Measurements from ENCODE around the gene CHST11. TPM values are rescaled to one million over a fixed set of nuclear protein-coding genes. Genes with fewer than 3 reads are reported as not detected.

Gene CHST11
- total RNA-seq, 2 donors from 2014 or later: 2.9 to 4.9 TPM

- Histone ChIP-seq H3K27ac (no peak overlapping the region), H3K4me3 (no peak overlapping the region), H3K4me1 (no peaks in the 10 kb centered on the region), H3K27me3 (no peaks in the 10 kb centered on the region), H3K36me3 (no peaks in the 10 kb centered on the region), H3K9me3 (no peaks in the 10 kb centered on the region), H3K9ac (ENCODE audit: low read depth in 2 of 2, low read length in 2 of 2) (no peak overlapping the region)
- no peak for TF ChIP-seq CTCF (IDR thresholded peaks at IDR 0.05)
- intact Hi-C loops (cut with DNase I): no loop called here
- no peak for DNase-seq
Observed at GRCh38 chr12:104551313-104551931, 94.7 kb downstream of the CHST11 start.

- no peak overlapping the region for H3K4me3 ChIP-seq
- no peaks in the 10 kb centered on the region for H3K4me1 ChIP-seq
- H3K9ac ChIP-seq (ENCODE audit: low read depth in 2 of 2, low read length in 2 of 2): no peak overlapping the region
- H3K9me3 ChIP-seq: no peaks in the 10 kb centered on the region
- no peak overlapping the region for H3K27ac ChIP-seq
- no peak for TF ChIP-seq CTCF (IDR thresholded peaks at IDR 0.05)
- DNase-seq: no peak
- intact Hi-C loops (cut with DNase I): no loop called here
- no peaks in the 10 kb centered on the region for H3K27me3 ChIP-seq
- H3K36me3 ChIP-seq: no peaks in the 10 kb centered on the region
Observed at GRCh38 chr12:104553421-104553820, 96.7 kb downstream of the CHST11 start.

- TF ChIP-seq CTCF (IDR thresholded peaks at IDR 0.05): no peak
- H3K27me3 ChIP-seq: no peaks in the 10 kb centered on the region
- no peak overlapping the region for H3K27ac ChIP-seq
- H3K9ac ChIP-seq (ENCODE audit: low read depth in 2 of 2, low read length in 2 of 2): no peak overlapping the region
- H3K9me3 ChIP-seq: no peaks in the 10 kb centered on the region
- no peak overlapping the region for H3K4me3 ChIP-seq
- H3K36me3 ChIP-seq: no peaks in the 10 kb centered on the region
- no peak for DNase-seq
- no peaks in the 10 kb centered on the region for H3K4me1 ChIP-seq
- intact Hi-C loops (cut with DNase I): no loop called here
Observed at GRCh38 chr12:104555648-104556047, 98.9 kb downstream of the CHST11 start.

- H3K4me1 ChIP-seq: no peaks in the 10 kb centered on the region
- H3K27me3 ChIP-seq: no peaks in the 10 kb centered on the region
- H3K36me3 ChIP-seq: no peaks in the 10 kb centered on the region
- no peak overlapping the region for H3K27ac ChIP-seq
- no peaks in the 10 kb centered on the region for H3K9me3 ChIP-seq
- TF ChIP-seq CTCF (IDR thresholded peaks at IDR 0.05): no peak
- no peak overlapping the region for H3K9ac ChIP-seq (ENCODE audit: low read depth in 2 of 2, low read length in 2 of 2)
- intact Hi-C loops (cut with DNase I): no loop called here
- H3K4me3 ChIP-seq: no peak overlapping the region
- DNase-seq: no peak
Observed at GRCh38 chr12:104557488-104558195, 100.9 kb downstream of the CHST11 start.

- no peak overlapping the region for H3K27ac ChIP-seq
- no peak for TF ChIP-seq CTCF (IDR thresholded peaks at IDR 0.05)
- H3K36me3 ChIP-seq: no peaks in the 10 kb centered on the region
- H3K4me1 ChIP-seq: no peaks in the 10 kb centered on the region
- intact Hi-C loops (cut with DNase I): no loop called here
- no peaks in the 10 kb centered on the region for H3K27me3 ChIP-seq
- H3K9me3 ChIP-seq: no peaks in the 10 kb centered on the region
- no peak overlapping the region for H3K9ac ChIP-seq (ENCODE audit: low read depth in 2 of 2, low read length in 2 of 2)
- DNase-seq: no peak
- H3K4me3 ChIP-seq: no peak overlapping the region
Observed at GRCh38 chr12:104560881-104561280, 104.1 kb downstream of the CHST11 start.
